Measurements from ENCODE around the gene KRTAP9-6. TPM values are rescaled to one million over a fixed set of nuclear protein-coding genes. Genes with fewer than 3 reads are reported as not detected.

Gene KRTAP9-6
- total RNA-seq, 4 donors from 2014 or later = not detected

GRCh38 chr17:41284043-41284442, 18.9 kb downstream of the KRTAP9-6 start:
- TF ChIP-seq, protein P1, sequence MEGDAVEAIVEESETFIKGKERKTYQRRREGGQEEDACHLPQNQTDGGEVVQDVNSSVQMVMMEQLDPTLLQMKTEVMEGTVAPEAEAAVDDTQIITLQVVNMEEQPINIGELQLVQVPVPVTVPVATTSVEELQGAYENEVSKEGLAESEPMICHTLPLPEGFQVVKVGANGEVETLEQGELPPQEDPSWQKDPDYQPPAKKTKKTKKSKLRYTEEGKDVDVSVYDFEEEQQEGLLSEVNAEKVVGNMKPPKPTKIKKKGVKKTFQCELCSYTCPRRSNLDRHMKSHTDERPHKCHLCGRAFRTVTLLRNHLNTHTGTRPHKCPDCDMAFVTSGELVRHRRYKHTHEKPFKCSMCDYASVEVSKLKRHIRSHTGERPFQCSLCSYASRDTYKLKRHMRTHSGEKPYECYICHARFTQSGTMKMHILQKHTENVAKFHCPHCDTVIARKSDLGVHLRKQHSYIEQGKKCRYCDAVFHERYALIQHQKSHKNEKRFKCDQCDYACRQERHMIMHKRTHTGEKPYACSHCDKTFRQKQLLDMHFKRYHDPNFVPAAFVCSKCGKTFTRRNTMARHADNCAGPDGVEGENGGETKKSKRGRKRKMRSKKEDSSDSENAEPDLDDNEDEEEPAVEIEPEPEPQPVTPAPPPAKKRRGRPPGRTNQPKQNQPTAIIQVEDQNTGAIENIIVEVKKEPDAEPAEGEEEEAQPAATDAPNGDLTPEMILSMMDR (IDR thresholded peaks at IDR 0.05) = no peak
- TF ChIP-seq EP300 (IDR thresholded peaks at IDR 0.05) = no peak
- TF ChIP-seq POLR2A (IDR thresholded peaks at IDR 0.05) = no peak
- no peak for DNase-seq (ENCODE audit: low spot score in 2 of 2)
- H3K27ac ChIP-seq = no peak overlapping the region
- H3K4me1 ChIP-seq = no peaks in the 10 kb centered on the region
- 37 to 43% methylated on average over 3 of the region's 3 CpGs for WGBS, 2 donors
- no peaks in the 10 kb centered on the region for H3K36me3 ChIP-seq
- H3K9me3 ChIP-seq = no peaks in the 10 kb centered on the region
- no peaks in the 10 kb centered on the region for H3K27me3 ChIP-seq
- H3K4me3 ChIP-seq = no peak overlapping the region

GRCh38 chr17:41284546-41284945, 19.4 kb downstream of the KRTAP9-6 start:
- no peak for DNase-seq (ENCODE audit: low spot score in 2 of 2)
- no peak overlapping the region for H3K4me3 ChIP-seq
- H3K36me3 ChIP-seq = no peaks in the 10 kb centered on the region
- no peaks in the 10 kb centered on the region for H3K4me1 ChIP-seq
- H3K27me3 ChIP-seq = no peaks in the 10 kb centered on the region
- no peak overlapping the region for H3K27ac ChIP-seq
- H3K9me3 ChIP-seq = no peaks in the 10 kb centered on the region
- TF ChIP-seq, protein P1 (IDR thresholded peaks at IDR 0.05) = no peak
- TF ChIP-seq POLR2A (IDR thresholded peaks at IDR 0.05) = no peak
- no peak for TF ChIP-seq EP300 (IDR thresholded peaks at IDR 0.05)
- 39 to 44% methylated on average over 2 of the region's 2 CpGs for WGBS, 2 donors

- Histone ChIP-seq H3K9me3 (no peaks in the 10 kb centered on the region), H3K36me3 (no peaks in the 10 kb centered on the region), H3K27me3 (no peaks in the 10 kb centered on the region), H3K4me3 (no peak overlapping the region), H3K4me1 (no peaks in the 10 kb centered on the region), H3K27ac (no peak overlapping the region)
- DNase-seq (ENCODE audit: low spot score in 2 of 2) = no peak
- WGBS, 2 donors = 88% methylated on average over 3 of the region's 3 CpGs
- TF ChIP-seq, protein P1 (IDR thresholded peaks at IDR 0.05) = no peak
These were observed 21.9 kb downstream of the KRTAP9-6 start for GRCh38 chr17:41287050-41287449.

DNA sequence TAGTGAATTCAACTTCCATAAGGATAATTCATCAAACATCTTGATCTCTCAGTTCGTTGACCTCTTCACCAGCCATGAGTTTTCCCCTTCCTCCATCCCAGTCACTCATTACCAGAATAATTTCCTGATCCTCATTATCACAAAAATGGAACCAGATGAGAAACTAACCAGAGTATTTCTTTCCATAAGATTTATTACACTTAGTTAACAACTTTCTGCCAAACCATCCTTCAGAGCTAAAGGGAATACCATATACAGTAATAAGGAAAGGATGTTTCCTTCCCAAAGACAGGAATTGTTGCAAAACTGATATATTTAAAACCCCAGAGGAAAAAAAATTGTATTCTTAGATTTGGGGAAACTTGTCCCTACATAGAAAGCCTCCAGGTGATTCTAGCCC, 28.8 kb downstream of the KRTAP9-6 start:
- Histone ChIP-seq H3K27ac (no peak overlapping the region), H3K9me3 (peaks cover 0 to 8% (median 0%) of the 10 kb centered on the region in 4 donors), H3K27me3 (no peaks in the 10 kb centered on the region), H3K4me1 (no peaks in the 10 kb centered on the region), H3K4me3 (no peak overlapping the region), H3K36me3 (no peaks in the 10 kb centered on the region)
- DNase-seq (ENCODE audit: low spot score in 2 of 2) = no peak
- WGBS, 2 donors = 51 to 78% methylated on average over 1 of the region's 1 CpG
- TF ChIP-seq, protein P1 (IDR thresholded peaks at IDR 0.05) = no peak
- TF ChIP-seq POLR2A (IDR thresholded peaks at IDR 0.05) (no peak), EP300 (IDR thresholded peaks at IDR 0.05) (no peak)

GRCh38 chr17:41296846-41297245, 31.7 kb downstream of the KRTAP9-6 start:
- no peak overlapping the region for H3K4me3 ChIP-seq
- no peak overlapping the region for H3K27ac ChIP-seq
- no peaks in the 10 kb centered on the region for H3K4me1 ChIP-seq
- no peaks in the 10 kb centered on the region for H3K36me3 ChIP-seq
- 61 to 81% methylated on average over 1 of the region's 1 CpG for WGBS, 2 donors
- no peaks in the 10 kb centered on the region for H3K27me3 ChIP-seq
- H3K9me3 ChIP-seq = peaks cover 0 to 14% (median 0%) of the 10 kb centered on the region in 4 donors
- DNase-seq (ENCODE audit: low spot score in 2 of 2) = no peak
- TF ChIP-seq POLR2A (IDR thresholded peaks at IDR 0.05) (no peak), EP300 (IDR thresholded peaks at IDR 0.05) (no peak)
- TF ChIP-seq, protein P1 (IDR thresholded peaks at IDR 0.05) = no peak
